ENCODE results near the gene COL2A1. TPM values are rescaled to one million over a fixed set of nuclear protein-coding genes. Genes with fewer than 3 reads are reported as not detected.

COL2A1 gene
- total RNA-seq, 1 donor from 2014 or later = 69.1 TPM

- Mint-ChIP-seq H3K27me3 (ENCODE audit: insufficient read depth, low read depth) (peaks cover 5% of the 10 kb centered on the region), H3K27ac (peak overlapping the region; percentile 99), H3K9me3 (no peaks in the 10 kb centered on the region), H3K4me3 (peak overlapping the region; percentile 69), H3K36me3 (peaks cover 4% of the 10 kb centered on the region), H3K4me1 (peaks cover 29% of the 10 kb centered on the region)
- H3K9ac ChIP-seq = no peak overlapping the region
- DNase-seq (ENCODE audit: low spot score) = no peak
- peak overlapping the region; percentile 85 for H2AFZ ChIP-seq (replicated peaks)
- H3K4me3 ChIP-seq = peak overlapping the region; percentile 28
- peak overlapping the region; percentile 94 for H3K27ac ChIP-seq
- H3K4me2 ChIP-seq = peak overlapping the region; percentile 69
- H3K27me3 ChIP-seq = peaks cover 3% of the 10 kb centered on the region
- H3K36me3 ChIP-seq = no peaks in the 10 kb centered on the region
- H3K4me1 ChIP-seq = peaks cover 22% of the 10 kb centered on the region
- peaks cover 19% of the 10 kb centered on the region for H3F3A ChIP-seq (ENCODE audit: low read depth)
- H3K79me2 ChIP-seq (ENCODE audit: low read depth) = no peaks in the 10 kb centered on the region
- no peaks in the 10 kb centered on the region for H4K20me1 ChIP-seq (ENCODE audit: low read depth)
- no peaks in the 10 kb centered on the region for H3K9me3 ChIP-seq (ENCODE audit: low read depth)
- no peak for TF ChIP-seq EZH2 (IDR thresholded peaks at IDR 0.05)
- TF ChIP-seq CTCF (IDR thresholded peaks at IDR 0.05) = no peak
- TF ChIP-seq EZH2phosphoT487 (IDR thresholded peaks at IDR 0.05) = no peak
Observed at GRCh38 chr12:48038085-48038484, 33.8 kb upstream of the COL2A1 start.

- Histone ChIP-seq H3K36me3 (no peaks in the 10 kb centered on the region), H3K9me3 (ENCODE audit: low read depth) (no peaks in the 10 kb centered on the region), H3K4me3 (peak overlapping the region; percentile 28), H2AFZ (replicated peaks) (peak overlapping the region; percentile 85), H3K27me3 (peaks cover 4% of the 10 kb centered on the region), H3K9ac (no peak overlapping the region), H3K27ac (peak overlapping the region; percentile 94), H4K20me1 (ENCODE audit: low read depth) (no peaks in the 10 kb centered on the region), H3K4me2 (peak overlapping the region; percentile 69), H3K79me2 (ENCODE audit: low read depth) (no peaks in the 10 kb centered on the region), H3F3A (ENCODE audit: low read depth) (peaks cover 19% of the 10 kb centered on the region), H3K4me1 (peaks cover 22% of the 10 kb centered on the region)
- DNase-seq (ENCODE audit: low spot score) = peak; percentile 95
- Mint-ChIP-seq H3K4me1 (peaks cover 32% of the 10 kb centered on the region), H3K9me3 (no peaks in the 10 kb centered on the region), H3K27me3 (ENCODE audit: insufficient read depth, low read depth) (peaks cover 5% of the 10 kb centered on the region), H3K4me3 (peak overlapping the region; percentile 69), H3K27ac (peak overlapping the region; percentile 99), H3K36me3 (peaks cover 1% of the 10 kb centered on the region)
- peak; percentile 17 for TF ChIP-seq CTCF (IDR thresholded peaks at IDR 0.05)
- TF ChIP-seq EZH2phosphoT487 (IDR thresholded peaks at IDR 0.05) = no peak
- TF ChIP-seq EZH2 (IDR thresholded peaks at IDR 0.05) = no peak
Observed at GRCh38 chr12:48037267-48037915, 33.1 kb upstream of the COL2A1 start.

- peak overlapping the region; percentile 69 for H3K4me3 Mint-ChIP-seq
Observed at GRCh38 chr12:48036818-48037217, 32.5 kb upstream of the COL2A1 start.

More at GRCh38 chr12:48036818-48037217, 32.5 kb upstream of the COL2A1 start:
- DNase-seq (ENCODE audit: low spot score) = no peak
- H3K4me1 ChIP-seq = peaks cover 22% of the 10 kb centered on the region
- no peaks in the 10 kb centered on the region for H4K20me1 ChIP-seq (ENCODE audit: low read depth)
- H3K9ac ChIP-seq = no peak overlapping the region
- Mint-ChIP-seq H3K9me3 (no peaks in the 10 kb centered on the region), H3K27ac (peak overlapping the region; percentile 99), H3K27me3 (ENCODE audit: insufficient read depth, low read depth) (peaks cover 5% of the 10 kb centered on the region), H3K36me3 (no peaks in the 10 kb centered on the region), H3K4me1 (peaks cover 32% of the 10 kb centered on the region)
- H3K4me3 ChIP-seq = no peak overlapping the region
- TF ChIP-seq EZH2 (IDR thresholded peaks at IDR 0.05) (no peak), EZH2phosphoT487 (IDR thresholded peaks at IDR 0.05) (no peak), CTCF (IDR thresholded peaks at IDR 0.05) (no peak)
- no peaks in the 10 kb centered on the region for H3K9me3 ChIP-seq (ENCODE audit: low read depth)
- H3K36me3 ChIP-seq = no peaks in the 10 kb centered on the region
- H3F3A ChIP-seq (ENCODE audit: low read depth) = peaks cover 19% of the 10 kb centered on the region
- H3K27me3 ChIP-seq = peaks cover 4% of the 10 kb centered on the region
- no peaks in the 10 kb centered on the region for H3K79me2 ChIP-seq (ENCODE audit: low read depth)
- H3K27ac ChIP-seq = peak overlapping the region; percentile 87
- peak overlapping the region; percentile 69 for H3K4me2 ChIP-seq
- H2AFZ ChIP-seq (replicated peaks) = no peak overlapping the region

All from neural progenitor cell (in vitro differentiated cells).